Fibroblast of lung (primary cell): Measurements from ENCODE around the gene FSIP1. TPM values are rescaled to one million over a fixed set of nuclear protein-coding genes. Genes with fewer than 3 reads are reported as not detected.

ENCODE experiments used
- DNase-seq, 2 donors: peaks; one replicate each; pipeline versions ENCODE4 v3.0.0 to v3.0.0-alpha.2; 2010; ENCODE audit warnings: low read depth in 2 of 2
- H2AFZ ChIP-seq: 2 replicates; pipeline ENCODE4 v1.5.1; 2012; ENCODE audit warnings: low read length, control low read depth, inconsistent platforms
- H3K27ac ChIP-seq: 2 replicates; pipeline ENCODE4 v1.5.1; 2011; ENCODE audit warnings: low read length, control low read depth; ENCODE audit not compliant: insufficient read depth
- H3K27me3 ChIP-seq: 2 replicates; pipeline ENCODE4 v1.5.1; 2011; ENCODE audit warnings: mild to moderate bottlenecking, low read length; ENCODE audit not compliant: control insufficient read depth, insufficient read depth
- H3K36me3 ChIP-seq: 2 replicates; pipeline ENCODE4 v1.5.1; 2011; ENCODE audit warnings: low read length; ENCODE audit not compliant: control insufficient read depth, insufficient read depth
- H3K4me1 ChIP-seq: 2 replicates; pipeline ENCODE4 v1.5.1; 2011; ENCODE audit warnings: low read length; ENCODE audit not compliant: control insufficient read depth, insufficient read depth; ENCODE audit errors: extremely low read depth
- H3K4me2 ChIP-seq: 2 replicates; pipeline ENCODE4 v1.5.1; 2011; ENCODE audit warnings: low read length, control low read depth; ENCODE audit not compliant: insufficient read depth; ENCODE audit errors: extremely low read depth
- H3K4me3 ChIP-seq, 4 experiments: fragments of 200-600 bp in 1 of 4; sonication (generic) in 1 of 4; replicated peaks in 1 of 4; 2 replicates each; pipeline ENCODE4 v1.5.1; 2011 to 2016; ENCODE audit warnings: low read length in 4 of 4, low read depth in 3 of 4, mild to moderate bottlenecking in 3 of 4, control low read depth in 2 of 4, inconsistent platforms in 1 of 4, mixed read lengths in 1 of 4; ENCODE audit not compliant: insufficient read depth in 1 of 4; ENCODE audit errors: control extremely low read depth in 1 of 4
- H3K79me2 ChIP-seq: 2 replicates; pipeline ENCODE4 v1.5.1; 2012; ENCODE audit warnings: mild to moderate bottlenecking, low read length, inconsistent platforms; ENCODE audit not compliant: control insufficient read depth, insufficient read depth
- H3K9ac ChIP-seq: 2 replicates; pipeline ENCODE4 v1.5.1; 2011; ENCODE audit warnings: mild to moderate bottlenecking, low read length, control low read depth; ENCODE audit not compliant: insufficient read depth
- H3K9me3 ChIP-seq: 2 replicates; pipeline ENCODE4 v1.5.1; 2012; ENCODE audit warnings: low read depth, low read length; ENCODE audit not compliant: control insufficient read depth, insufficient read depth
- H4K20me1 ChIP-seq: 2 replicates; pipeline ENCODE4 v1.5.1; 2011; ENCODE audit warnings: low read length; ENCODE audit not compliant: control insufficient read depth, insufficient read depth; ENCODE audit errors: extremely low read depth
- CTCF ChIP-seq, 2 donors: IDR thresholded peaks in 1 of 2; conservative IDR thresholded peaks in 1 of 2; 1 replicate in 1 of 2; 2 replicates in 1 of 2; pipeline ENCODE4 v1.5.1; 2011 to 2012; ENCODE audit warnings: low read length in 2 of 2, control low read depth in 1 of 2, inconsistent platforms in 1 of 2, low read depth in 1 of 2, mild to moderate bottlenecking in 1 of 2
- EZH2 ChIP-seq: IDR thresholded peaks from 2 replicates; pipeline ENCODE4 v1.5.1; 2012; ENCODE audit warnings: low read length, control low read depth, mild to moderate bottlenecking; ENCODE audit errors: missing control alignments
- polyA plus RNA-seq, 2 donors: library from polyadenylated mRNA; depleted of rRNA in 1 of 2; stranded (reverse) in 1 of 2; unstranded in 1 of 2; fragments of >200 nt; gene quantifications; 2 replicates each; pipeline ENCODE4 v1.2.1, GENCODE V29; 2011 to 2012; ENCODE audit warnings: missing spikeins in 1 of 2
- total RNA-seq: library from RNA; depleted of rRNA; stranded (reverse); fragments of >200 nt; gene quantifications from 2 replicates; pipeline ENCODE4 v1.2.1, GENCODE V29; 2014

The FSIP1 gene
- total and polyA plus RNA-seq, 2 donors (not counting 1 experiment from before 2014, with no cell fraction given), result 0.50 to 5.1 TPM

- no peak for DNase-seq
- H3K79me2 ChIP-seq, result no peaks in the 10 kb centered on the region
- no peak overlapping the region for H3K4me3 ChIP-seq
- H3K36me3 ChIP-seq, result no peaks in the 10 kb centered on the region
- no peaks in the 10 kb centered on the region for H3K9me3 ChIP-seq
- no peaks in the 10 kb centered on the region for H4K20me1 ChIP-seq
- H3K4me1 ChIP-seq, result no peaks in the 10 kb centered on the region
- no peak overlapping the region for H3K9ac ChIP-seq
- no peak overlapping the region for H2AFZ ChIP-seq
- no peaks in the 10 kb centered on the region for H3K27me3 ChIP-seq
- TF ChIP-seq CTCF (conservative IDR thresholded peaks at IDR 0.05 in 1 of 2, IDR thresholded peaks at IDR 0.05 in 1 of 2; ENCODE audit: low read depth in 1 of 2, low read length in 2 of 2), result no peak
- no peak for TF ChIP-seq EZH2
- no peak overlapping the region for H3K27ac ChIP-seq
- no peak overlapping the region for H3K4me2 ChIP-seq
Observed at GRCh38 chr15:39699516-39700374, 82.9 kb downstream of the FSIP1 start.

GRCh38 chr15:39698444-39699390, 83.9 kb downstream of the FSIP1 start:
- Histone ChIP-seq H4K20me1 (no peaks in the 10 kb centered on the region), H3K9ac (no peak overlapping the region), H2AFZ (no peak overlapping the region), H3K27ac (no peak overlapping the region), H3K9me3 (no peaks in the 10 kb centered on the region), H3K4me3 (no peak overlapping the region), H3K27me3 (no peaks in the 10 kb centered on the region), H3K36me3 (no peaks in the 10 kb centered on the region), H3K4me1 (no peaks in the 10 kb centered on the region), H3K79me2 (no peaks in the 10 kb centered on the region), H3K4me2 (no peak overlapping the region)
- TF ChIP-seq CTCF (conservative IDR thresholded peaks at IDR 0.05 in 1 of 2, IDR thresholded peaks at IDR 0.05 in 1 of 2; ENCODE audit: low read depth in 1 of 2, low read length in 2 of 2) (no peak), EZH2 (no peak)
- DNase-seq, result no peak

GRCh38 chr15:39697509-39697908, 85.1 kb downstream of the FSIP1 start:
- Histone ChIP-seq H2AFZ (no peak overlapping the region), H3K9me3 (no peaks in the 10 kb centered on the region), H3K4me3 (no peak overlapping the region), H3K36me3 (no peaks in the 10 kb centered on the region), H3K4me1 (no peaks in the 10 kb centered on the region), H3K27ac (no peak overlapping the region), H3K9ac (no peak overlapping the region), H3K4me2 (no peak overlapping the region), H3K79me2 (no peaks in the 10 kb centered on the region), H4K20me1 (no peaks in the 10 kb centered on the region), H3K27me3 (no peaks in the 10 kb centered on the region)
- no peak for DNase-seq
- TF ChIP-seq EZH2 (no peak), CTCF (conservative IDR thresholded peaks at IDR 0.05 in 1 of 2, IDR thresholded peaks at IDR 0.05 in 1 of 2; ENCODE audit: low read depth in 1 of 2, low read length in 2 of 2) (no peak)
